ENCODE data around the gene MIS12. TPM values are rescaled to one million over a fixed set of nuclear protein-coding genes. Genes with fewer than 3 reads are reported as not detected.

The MIS12 gene, protein sequence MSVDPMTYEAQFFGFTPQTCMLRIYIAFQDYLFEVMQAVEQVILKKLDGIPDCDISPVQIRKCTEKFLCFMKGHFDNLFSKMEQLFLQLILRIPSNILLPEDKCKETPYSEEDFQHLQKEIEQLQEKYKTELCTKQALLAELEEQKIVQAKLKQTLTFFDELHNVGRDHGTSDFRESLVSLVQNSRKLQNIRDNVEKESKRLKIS
- 10 to 100 TPM; 11.0 to 12.1 TPM for total RNA-seq
- long read RNA-seq, transcript MIS12-202 (2 exons, 2,204 nt) = major isoform, 8 of 16 reads
- long read RNA-seq, partial matches to known transcripts = 0 of 16 reads
- long read RNA-seq, other reads (novel, unspliced or antisense) = 5 of 16 reads

DNA sequence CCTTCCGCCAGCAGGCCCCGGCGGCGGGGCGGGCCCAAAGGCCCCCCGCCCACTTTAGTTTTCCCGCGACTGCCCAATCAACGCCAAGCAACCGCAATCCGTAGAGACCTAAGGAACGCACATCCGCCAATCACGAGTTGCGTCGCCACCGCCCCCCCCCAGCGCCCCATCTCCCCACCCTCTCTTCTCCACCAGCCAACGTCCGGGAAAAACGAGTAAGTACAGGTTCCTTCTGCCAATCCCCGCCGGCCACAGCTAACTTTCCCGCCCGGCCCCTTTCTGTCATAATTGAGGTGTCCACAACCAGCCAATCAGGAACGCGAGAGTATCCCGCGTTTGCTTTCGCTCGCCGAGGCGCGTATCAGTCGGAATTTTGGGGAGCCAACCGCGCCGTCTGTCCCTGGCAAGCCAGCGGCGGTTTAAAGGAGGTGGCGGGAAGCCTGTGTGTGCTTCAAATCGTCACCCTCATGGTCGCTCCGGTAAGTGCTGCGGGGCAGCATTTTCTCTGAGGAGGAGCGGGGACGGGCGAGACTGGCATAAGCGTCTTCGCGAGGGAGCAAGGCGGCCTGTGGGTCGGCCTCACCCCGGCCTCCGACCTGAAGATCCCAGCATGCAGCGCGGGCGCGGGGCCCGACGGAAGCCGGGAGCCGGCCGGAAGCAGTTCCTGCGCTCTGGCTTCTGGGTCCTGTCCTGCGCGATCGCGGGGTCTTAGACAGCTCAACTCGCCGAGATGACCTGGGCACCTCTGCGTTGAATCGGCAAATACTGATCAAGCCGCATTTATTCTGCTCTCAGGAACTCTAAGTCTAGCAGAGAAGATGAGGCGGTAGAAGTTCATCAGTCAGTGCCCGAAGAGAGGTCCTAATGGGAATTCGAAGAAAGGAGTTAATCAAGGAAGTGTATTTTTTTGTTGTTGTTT is at the start of gene MIS12:
Gene MIS12 (plus strand): TSS at position 361 of the 919 bp plus-strand sequence. CDS start 2,297 bp downstream, outside the sequence.
- ATAC-seq = peak; percentile 96 to 98
- intact Hi-C loops (cut with DNase I) = no loop called here
- DNase-seq = peak; percentile 98

DNA sequence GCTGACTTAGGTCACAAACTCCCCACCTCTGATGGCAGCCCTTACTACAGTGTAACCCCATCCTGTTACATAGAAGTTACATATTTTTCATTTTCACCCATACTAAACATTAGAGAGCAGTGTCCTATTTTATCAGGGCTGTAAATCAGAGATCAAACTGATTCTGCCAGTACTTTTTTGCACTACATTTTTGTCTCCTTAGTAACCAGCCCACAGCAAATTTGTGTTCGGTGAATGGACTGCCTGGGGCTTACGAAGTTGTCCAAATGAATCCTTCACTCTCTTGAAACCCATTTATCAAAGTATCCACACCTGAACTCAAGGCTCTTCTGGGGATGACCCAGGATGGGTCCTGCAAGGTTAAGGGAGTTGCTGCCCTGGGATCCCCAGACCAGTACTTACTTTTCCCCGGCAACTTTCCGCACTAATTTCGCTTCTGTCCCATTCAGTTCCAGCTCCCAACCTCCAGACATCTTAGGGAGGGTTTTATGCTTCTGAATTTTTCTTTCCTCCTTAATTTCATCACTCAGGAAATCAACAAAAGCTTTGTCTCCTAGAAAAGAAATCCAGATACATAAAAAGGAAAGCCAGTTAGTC is 48.5 kb upstream of the MIS12 start:
- intact Hi-C loops (cut with DNase I) = no loop called here
- ATAC-seq (no peak), DNase-seq (no peak)

DNA sequence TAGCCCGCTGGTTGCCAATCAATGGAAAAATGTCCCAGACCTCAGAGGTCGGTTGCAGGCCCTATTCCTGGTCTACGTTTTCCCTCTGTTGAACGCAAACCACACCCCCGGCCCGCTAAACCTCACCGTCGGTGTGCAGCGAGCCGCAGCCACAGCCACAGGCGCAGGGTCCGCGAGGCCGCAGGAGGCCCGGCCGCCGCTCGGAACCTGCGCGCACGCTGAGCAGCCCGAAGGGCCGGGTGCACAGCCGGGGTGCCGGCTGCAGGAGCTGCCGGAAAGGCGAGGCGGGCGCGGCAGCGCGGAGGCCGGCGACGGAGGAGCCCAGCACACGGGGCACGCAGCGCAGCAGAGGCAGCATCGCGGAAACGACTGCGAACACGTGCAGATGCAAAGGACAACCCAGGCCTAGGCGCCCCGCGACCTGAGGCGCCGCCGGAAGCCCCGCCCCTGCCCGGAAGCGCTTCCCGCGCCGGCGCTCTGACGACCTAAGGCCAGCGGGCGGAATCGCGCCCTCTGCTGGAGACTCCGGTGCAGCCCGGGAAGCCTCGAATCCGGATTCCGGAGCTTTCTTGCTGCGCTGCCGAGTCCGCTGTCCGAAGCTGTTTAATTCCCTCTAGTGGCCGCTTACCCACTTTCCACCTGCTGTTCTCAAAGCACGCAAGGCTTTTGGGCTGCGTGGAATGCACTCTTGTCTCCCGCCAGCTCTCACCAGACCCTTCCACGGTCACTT is 47.5 kb upstream of the MIS12 start, which contains the start of gene C1QBP:
Gene C1QBP (minus strand): TSS at position 440 of the 730 bp plus-strand sequence. CDS start 82 bp downstream, at position 358.
- intact Hi-C loops (cut with DNase I) = no loop called here
- DNase-seq = peak; percentile 91
- ATAC-seq = peak; percentile 94 to 97

DNA sequence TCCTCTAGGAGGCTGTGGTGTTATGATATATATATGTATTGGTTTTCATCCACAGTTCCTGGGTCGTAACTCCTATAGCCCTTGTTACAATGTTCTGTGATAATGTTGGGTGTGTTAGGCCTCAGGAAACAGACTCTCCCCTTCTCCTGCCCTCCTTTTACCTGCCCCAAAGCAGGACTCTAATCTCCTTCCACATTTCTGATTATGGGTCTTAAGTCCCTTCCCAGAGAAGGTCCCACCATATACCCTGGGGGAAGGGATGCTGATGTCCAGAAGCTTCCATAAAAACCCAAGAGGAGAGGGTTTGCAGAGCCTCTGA is 47.0 kb upstream of the MIS12 start:
- ATAC-seq (no peak), DNase-seq (no peak)
- intact Hi-C loops (cut with DNase I) = no loop called here

DNA sequence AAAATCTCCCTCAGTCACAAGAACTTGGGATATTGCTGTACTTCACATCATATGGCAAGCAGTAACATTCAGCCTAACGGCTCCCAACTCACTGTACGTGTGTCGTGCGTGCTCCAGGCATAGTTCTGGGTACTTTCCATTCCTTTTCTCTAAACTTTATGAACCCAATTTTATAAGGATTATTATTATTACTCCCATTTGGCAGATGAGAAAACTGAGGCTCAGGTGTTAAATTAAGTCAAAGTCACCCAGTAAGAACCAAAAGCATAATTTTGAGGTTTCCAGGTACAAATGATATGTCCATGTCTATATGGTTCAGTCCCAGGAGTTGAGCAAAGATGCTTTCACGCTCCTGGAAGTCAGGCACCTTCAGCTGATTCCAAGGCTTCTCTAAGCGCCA is 42.6 kb upstream of the MIS12 start:
- ATAC-seq (no peak), DNase-seq (no peak)
- intact Hi-C loops (cut with DNase I) = no loop called here

DNA sequence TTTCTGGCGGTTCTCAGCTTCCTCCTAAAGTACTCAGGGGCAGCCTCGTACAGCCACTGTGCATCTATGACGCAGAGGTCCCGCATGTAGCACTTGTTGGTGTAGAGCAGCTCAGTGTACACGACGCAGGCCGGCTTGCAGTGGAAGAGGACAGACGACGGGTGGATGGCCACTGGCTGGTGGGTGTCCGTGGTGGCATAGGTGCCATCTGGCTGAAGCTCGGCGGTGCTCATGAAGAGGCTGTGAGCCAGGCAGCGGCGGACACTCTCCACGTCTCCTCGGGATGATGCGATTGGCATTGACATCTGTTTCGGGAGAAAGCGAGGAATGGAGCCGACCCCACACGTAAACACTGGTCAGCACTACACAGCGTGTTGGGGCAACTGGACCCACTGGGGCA is 42.2 kb upstream of the MIS12 start:
- intact Hi-C loops (cut with DNase I) = no loop called here
- ATAC-seq = no peak
- DNase-seq = no peak

DNA sequence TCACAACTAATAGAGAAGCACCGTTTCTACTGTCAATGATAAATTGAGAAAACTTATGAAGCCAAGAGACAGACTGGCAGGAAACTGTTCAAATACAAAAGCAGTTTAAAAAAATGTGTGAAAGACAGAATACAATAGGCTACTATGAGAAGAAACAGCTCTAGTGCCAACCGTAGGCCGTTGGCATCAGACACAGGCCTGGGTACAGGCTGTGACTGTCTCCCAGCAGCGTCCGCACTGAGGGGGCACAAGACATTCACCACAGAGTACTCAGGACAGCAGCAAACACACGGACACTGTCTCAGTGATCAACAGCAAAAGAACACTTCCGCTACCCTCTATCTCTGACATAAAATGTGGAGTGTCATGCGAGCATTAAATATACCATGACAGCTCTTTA is 39.6 kb upstream of the MIS12 start:
- no peak for DNase-seq
- intact Hi-C loops (cut with DNase I) = no loop called here
- ATAC-seq = no peak

DNA sequence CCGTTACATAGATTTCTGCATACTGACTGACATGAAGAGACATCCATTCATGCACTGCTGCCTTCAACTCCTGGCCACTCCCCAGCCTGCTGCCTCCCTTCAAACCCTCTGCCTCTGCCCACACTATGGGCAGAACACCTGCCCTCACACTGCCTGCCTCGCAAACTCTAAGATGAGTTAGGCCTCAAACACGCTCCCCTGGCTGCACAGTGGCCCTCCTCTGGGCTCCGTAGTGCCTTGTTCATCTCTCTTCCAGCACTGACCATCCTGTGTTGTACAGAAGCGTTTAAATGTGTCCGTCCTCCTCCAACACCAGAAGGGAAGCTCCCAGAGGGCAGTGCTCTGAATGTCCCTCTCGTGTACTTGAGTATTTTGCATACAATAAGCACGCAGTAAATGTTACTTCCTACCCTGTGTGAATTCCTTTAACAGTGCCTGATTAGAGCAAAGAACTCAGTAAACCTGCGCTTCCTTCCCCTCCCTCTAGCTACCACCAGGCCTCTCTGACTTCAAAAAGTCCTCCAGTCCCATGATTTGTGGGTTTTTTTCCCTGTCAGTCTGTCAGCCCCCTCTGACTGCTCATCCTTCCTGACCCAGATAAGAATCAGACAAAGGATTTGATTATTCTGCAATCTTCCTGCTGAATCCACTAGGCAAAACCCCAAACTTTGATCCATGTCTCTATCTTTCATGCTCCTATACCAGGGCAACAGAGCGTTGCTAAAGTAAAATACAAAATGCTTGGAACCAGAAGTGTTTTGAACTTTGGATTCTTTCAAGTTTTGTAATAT is 21.5 kb upstream of the MIS12 start:
- DNase-seq (no peak), ATAC-seq (no peak)
- intact Hi-C loops (cut with DNase I) = no loop called here

DNA sequence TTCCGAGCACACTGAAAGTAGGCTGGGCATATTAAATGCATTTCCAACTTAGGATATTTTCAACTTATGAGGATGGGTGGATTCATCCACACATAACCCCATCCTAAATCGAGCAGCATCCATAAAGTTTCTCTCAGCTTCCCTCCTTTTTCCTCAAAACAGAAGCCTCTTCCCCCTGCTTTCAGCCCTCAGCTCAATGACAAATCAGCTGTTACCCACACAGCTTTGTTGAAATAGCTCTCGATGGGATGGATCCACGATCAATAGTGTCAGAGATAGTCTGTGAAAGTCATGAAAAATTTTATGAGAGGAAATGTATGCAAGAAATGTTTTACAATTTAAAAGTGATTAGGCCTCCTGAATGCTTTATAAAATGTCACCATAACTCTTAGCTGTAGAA is 20.1 kb upstream of the MIS12 start:
- intact Hi-C loops (cut with DNase I) = no loop called here
- DNase-seq = no peak
- no peak for ATAC-seq

DNA sequence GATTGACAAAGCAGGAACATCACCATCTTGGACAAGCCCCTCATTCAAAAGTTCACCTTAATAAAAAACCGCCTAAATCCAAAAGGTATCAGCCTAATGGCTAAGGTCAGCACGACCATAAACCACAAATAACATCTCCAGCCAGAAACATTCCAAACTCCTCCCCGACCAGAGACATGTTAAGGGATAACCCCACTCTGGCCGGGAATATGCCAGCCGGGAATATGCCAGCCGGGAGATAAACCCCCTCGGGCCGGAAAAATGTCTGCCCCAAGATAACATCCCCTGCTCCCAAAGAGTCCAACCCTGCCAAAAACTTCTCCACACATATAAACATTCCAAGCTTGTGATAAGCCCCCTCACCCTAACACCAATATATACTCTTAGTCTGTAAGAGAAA is 18.9 kb upstream of the MIS12 start:
- intact Hi-C loops (cut with DNase I) = no loop called here
- DNase-seq (no peak), ATAC-seq (no peak)

DNA sequence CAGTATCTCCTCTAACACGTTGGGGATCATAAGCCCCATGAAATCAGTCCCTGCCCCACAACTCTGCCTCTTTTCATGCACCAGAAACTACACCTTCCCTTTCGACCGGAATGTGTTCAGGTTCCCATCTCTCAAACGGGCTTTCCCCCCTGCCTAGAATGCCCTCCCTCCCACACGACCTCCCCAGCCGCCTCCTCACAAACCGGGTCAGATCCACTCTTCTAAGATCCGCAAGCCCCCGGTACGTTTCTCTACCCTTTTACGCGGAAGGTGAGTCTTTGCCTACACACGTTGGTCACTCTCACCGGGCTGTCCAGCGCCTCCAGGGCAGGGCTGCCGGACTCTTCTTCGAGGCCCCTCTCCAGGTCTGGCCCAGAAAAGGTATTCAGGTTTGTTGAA is 18.3 kb upstream of the MIS12 start:
- intact Hi-C loops (cut with DNase I) = no loop called here
- ATAC-seq = peak; percentile 11 to 40
- no peak for DNase-seq

DNA sequence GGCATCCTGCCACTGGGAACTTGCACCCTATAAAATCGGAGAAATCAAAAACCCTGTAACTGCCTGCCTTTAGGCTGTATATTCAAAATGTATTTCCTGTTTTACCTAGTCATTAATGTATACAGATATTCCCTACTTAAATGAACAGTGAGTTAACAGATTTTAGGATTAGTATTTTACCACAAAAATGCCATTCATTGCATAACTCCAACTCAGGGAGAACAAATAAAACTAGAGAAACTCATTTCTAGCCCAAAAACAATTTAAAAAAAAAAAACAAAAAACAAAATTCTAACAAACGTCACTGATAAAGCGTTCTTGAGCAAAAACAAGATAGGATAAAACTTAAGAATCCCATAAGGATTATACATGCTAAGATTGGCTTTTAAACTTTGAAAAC is 13.9 kb upstream of the MIS12 start:
- ATAC-seq (no peak), DNase-seq (no peak)
- intact Hi-C loops (cut with DNase I) = no loop called here

DNA sequence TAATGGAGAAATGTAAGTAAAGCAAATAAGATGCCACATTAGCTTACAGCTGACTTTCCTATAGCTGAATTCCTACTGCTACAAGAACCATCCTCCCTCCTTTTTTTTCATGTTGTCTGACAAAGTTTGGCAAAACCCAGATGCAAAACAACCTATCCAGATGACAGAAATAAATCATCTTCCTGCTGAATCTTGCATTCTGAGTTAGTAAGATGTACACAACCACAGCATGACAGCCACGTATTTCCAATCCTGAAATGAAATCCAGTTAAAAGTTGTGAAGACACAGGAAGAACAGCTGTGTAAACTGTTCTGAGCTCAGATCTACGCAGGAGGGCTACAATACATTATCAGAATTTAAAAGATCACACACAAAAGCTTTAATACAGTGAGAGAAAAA is 12.5 kb upstream of the MIS12 start:
- intact Hi-C loops (cut with DNase I) = no loop called here
- DNase-seq (no peak), ATAC-seq (no peak)

DNA sequence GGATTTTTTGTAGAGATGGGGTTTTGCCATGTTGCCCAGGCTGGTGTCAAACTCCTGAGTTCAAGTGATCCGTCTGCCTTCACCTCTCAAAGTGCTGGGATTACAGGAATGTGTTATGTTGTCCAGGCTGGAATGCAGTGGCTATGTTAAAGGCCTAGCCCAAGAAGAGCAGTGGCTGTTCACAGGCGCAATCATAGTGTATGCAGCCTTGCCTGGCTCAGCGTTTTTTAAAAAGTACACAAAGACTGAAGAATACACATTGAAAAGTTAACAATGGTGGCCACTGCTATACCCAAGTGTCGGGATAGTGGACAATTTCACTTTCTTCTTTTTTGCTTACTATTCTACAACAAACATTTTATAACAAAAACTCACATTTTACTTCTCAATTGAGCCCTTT is 7.4 kb upstream of the MIS12 start:
- intact Hi-C loops (cut with DNase I) = no loop called here
- ATAC-seq = no peak
- DNase-seq = no peak

DNA sequence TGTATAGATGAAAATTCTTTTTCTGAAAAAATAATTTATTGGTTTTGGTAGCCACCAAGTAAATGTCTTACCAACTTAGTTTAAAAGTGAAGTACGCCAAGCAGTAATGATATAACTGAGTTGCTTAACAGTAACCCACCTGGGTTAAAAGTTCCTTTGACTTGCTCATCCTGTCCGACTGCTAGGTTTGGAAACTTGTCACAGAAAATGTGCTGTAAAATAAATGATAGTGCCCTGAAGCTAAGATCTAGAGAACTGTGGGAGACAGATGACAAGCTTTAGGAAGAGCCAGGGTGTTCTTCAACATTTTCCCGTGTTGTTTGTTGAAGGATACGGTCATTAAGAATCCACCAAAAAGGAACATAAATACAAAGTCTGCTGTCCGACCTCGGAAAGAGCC is 5.4 kb upstream of the MIS12 start:
- no peak for ATAC-seq
- no peak for DNase-seq
- intact Hi-C loops (cut with DNase I) = no loop called here

DNA sequence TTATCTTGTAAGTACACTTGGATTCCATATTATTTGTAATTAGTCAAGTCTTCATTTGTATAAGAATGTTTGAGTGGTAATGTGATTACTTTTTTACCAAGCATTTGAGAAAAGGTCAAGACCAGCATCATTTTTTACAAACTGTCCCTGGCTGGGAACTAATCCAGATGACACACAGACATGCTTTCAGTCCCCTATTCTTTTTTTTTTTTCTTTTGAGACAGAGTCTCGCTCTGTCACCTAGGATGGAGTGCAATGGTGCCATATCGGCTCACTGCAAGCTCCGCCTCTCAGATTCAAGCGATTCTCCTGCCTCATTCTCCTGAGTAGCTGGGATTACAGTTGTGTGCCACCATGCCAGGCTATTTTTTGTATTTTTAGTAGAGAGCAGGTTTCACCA is 4.9 kb upstream of the MIS12 start:
- DNase-seq (no peak), ATAC-seq (no peak)

DNA sequence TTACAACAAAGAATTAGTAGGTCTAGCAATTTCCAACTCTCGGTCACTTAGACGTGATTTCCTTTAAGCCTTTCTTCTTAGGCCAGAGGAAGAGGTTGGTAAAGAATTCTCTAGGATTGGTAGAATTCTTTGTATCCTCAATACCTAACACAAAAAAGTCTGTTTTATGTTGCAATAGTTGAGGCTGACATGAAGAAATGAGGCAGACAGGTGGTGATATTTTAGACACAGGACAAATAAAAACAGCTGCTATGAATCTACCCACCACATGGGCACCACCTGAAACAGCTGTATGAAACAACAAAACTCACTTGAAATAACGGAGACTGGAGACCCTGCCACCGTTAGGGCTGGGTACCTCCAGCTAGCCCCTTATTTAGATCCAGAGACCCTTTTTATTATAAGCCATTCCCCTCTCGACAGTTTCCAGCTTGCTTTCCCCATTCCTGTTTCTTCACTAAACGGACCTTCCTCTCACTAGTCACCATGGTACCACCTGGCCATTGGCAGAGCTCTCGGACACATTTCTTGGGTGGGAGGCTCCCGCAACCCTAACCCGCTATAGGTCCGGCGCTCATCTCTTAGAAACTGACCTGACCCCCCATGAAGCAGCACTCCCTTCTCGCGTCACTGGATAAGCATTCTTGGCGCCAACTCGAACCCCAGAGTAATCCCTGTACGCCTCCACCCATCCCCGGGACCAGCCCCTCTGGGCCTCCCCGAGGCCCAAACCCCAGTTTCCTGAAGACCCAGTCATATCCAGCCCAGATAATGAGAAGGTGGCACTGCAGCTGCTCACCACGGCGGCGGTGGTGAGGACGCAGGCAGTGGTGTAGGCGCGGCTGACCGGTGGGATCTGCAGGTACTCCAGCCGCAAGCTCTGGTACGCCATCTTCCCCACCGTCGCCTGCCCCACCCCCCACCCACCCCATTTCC is 828 bp upstream of the MIS12 start, which contains the start of gene DERL2:
Gene DERL2 (minus strand): TSS at position 909 of the 936 bp plus-strand sequence. CDS start 17 bp downstream, at position 892.
- peak; percentile 2 to 28 for ATAC-seq
- DNase-seq = no peak
- intact Hi-C loops (cut with DNase I) = no loop called here

More for the DNA sequence above, 4.9 kb upstream of the MIS12 start:
- intact Hi-C loops (cut with DNase I) = no loop called here

DNA sequence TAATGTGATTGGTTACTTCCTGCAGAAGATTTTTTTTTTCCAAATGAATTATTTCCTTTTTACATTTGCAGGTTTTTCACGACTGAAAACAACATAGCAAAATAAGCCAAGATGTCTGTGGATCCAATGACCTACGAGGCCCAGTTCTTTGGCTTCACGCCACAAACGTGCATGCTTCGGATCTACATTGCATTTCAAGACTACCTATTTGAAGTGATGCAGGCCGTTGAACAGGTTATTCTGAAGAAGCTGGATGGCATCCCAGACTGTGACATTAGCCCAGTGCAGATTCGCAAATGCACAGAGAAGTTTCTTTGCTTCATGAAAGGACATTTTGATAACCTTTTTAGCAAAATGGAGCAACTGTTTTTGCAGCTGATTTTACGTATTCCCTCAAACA is 2.4 kb downstream of the MIS12 start:
- ATAC-seq (no peak), DNase-seq (no peak)
- intact Hi-C loops (cut with DNase I) = no loop called here

Data from left cardiac atrium (tissue), 4 donors.